Measurements from ENCODE around the gene PATJ. TPM values are rescaled to one million over a fixed set of nuclear protein-coding genes. Genes with fewer than 3 reads are reported as not detected.
"Not testable (repeated sequence)": the region's sequence is repeated elsewhere in the genome, so short reads cannot be mapped to it uniquely, and the experiment has no call there.

Gene PATJ
- total and polyA plus RNA-seq, 7 donors = 2.0 to 49.9 (median 17.1) TPM

- ATAC-seq = no peak
- WGBS, 3 donors = 80 to 92% (median 89%) methylated on average over 3 of the region's 3 CpGs
- Histone ChIP-seq H3K4me1 (peaks cover 5% of the 10 kb centered on the region), H3K9me3 (no peaks in the 10 kb centered on the region), H3K27ac (no peak overlapping the region), H3K27me3 (ENCODE audit: insufficient read depth in 3 of 3, low read length in 2 of 3) (no peaks in the 10 kb centered on the region), H3K36me3 (ENCODE audit: insufficient read depth in 1 of 2, low read depth in 1 of 2) (no peaks in the 10 kb centered on the region), H3K4me3 (no peak overlapping the region)
- DNase-seq = no peak
- TF ChIP-seq, protein P1, sequence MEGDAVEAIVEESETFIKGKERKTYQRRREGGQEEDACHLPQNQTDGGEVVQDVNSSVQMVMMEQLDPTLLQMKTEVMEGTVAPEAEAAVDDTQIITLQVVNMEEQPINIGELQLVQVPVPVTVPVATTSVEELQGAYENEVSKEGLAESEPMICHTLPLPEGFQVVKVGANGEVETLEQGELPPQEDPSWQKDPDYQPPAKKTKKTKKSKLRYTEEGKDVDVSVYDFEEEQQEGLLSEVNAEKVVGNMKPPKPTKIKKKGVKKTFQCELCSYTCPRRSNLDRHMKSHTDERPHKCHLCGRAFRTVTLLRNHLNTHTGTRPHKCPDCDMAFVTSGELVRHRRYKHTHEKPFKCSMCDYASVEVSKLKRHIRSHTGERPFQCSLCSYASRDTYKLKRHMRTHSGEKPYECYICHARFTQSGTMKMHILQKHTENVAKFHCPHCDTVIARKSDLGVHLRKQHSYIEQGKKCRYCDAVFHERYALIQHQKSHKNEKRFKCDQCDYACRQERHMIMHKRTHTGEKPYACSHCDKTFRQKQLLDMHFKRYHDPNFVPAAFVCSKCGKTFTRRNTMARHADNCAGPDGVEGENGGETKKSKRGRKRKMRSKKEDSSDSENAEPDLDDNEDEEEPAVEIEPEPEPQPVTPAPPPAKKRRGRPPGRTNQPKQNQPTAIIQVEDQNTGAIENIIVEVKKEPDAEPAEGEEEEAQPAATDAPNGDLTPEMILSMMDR (IDR thresholded peaks at IDR 0.05) = no peak
- intact Hi-C loops (cut with DNase I) = no loop called here
Observed at GRCh38 chr1:61961009-61961408, 218.7 kb downstream of the PATJ start.

DNA sequence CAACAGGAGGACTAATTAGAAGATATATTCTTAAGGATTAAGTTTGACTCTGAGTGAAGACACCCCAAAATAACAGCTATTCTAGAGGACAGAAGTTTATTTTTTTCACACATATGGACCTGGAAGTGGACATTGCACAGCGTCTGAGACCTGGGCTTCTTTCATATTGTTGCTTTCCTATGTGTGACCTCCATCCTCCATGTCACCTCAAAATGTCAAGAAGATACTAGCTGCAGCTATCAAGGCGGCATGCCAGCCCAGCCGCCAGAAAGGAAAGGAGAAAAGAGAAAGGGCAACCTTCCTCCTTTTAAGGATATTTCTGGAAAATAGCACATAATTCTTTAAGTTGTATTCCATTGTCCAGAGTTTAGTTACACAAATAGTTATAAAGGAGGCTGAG, 220.4 kb downstream of the PATJ start:
- WGBS, 3 donors = 90 to 94% (median 93%) methylated on average over 3 of the region's 3 CpGs
- ATAC-seq = no peak

DNA sequence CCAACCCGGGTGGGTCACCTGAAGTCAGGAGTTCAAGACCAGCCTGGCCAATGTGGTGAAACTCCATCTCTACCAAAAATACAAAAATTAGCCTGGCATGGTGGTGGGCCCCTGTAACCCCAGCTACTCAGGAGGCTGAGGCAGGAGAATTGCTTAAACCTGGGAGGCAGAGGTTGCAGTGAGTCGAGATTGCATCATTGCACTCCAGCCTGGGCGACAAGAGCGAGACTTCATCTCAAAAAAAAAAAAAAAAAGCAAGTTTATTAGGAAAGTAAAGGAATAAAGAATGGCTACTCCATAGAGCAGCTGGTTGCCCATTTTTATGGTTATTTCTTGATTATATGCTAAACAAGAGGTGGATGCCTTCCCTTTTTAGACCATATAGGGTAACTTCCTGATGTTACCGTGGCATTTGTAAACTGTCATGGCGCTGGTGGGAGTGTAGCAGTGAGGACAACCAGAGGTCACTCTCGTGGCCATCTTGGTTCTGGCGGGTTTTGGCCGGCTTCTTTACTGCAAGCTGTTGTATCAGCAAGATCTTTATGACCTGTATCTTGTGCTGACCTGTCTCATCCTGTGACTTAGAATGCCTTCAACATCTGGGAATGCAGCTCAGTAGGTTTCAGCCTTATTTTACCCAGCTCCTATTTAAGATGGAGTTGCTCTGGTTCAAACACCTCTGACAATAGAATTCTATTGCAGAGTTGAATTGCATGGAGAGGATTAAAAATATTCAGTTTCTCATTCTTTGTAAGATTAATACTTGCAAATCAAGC, 224.4 kb downstream of the PATJ start:
- H3K9me3 ChIP-seq; intact Hi-C loops (cut with DNase I); H3K27me3 ChIP-seq (ENCODE audit: insufficient read depth in 3 of 3, low read length in 2 of 3); DNase-seq; H3K4me3 ChIP-seq; H3K27ac ChIP-seq; H3K36me3 ChIP-seq (ENCODE audit: insufficient read depth in 1 of 2, low read depth in 1 of 2); ATAC-seq; H3K4me1 ChIP-seq: not testable (repeated sequence)
- WGBS, 3 donors = 91 to 94% (median 91%) methylated on average over 9 of the region's 9 CpGs

More for the DNA sequence above, 220.4 kb downstream of the PATJ start:
- intact Hi-C loops (cut with DNase I) = no loop called here
- TF ChIP-seq, protein P1 (IDR thresholded peaks at IDR 0.05) = no peak
- H3K9me3 ChIP-seq = no peaks in the 10 kb centered on the region
- DNase-seq = no peak
- no peaks in the 10 kb centered on the region for H3K27me3 ChIP-seq (ENCODE audit: insufficient read depth in 3 of 3, low read length in 2 of 3)
- no peaks in the 10 kb centered on the region for H3K4me1 ChIP-seq
- H3K27ac ChIP-seq = no peak overlapping the region
- no peak overlapping the region for H3K4me3 ChIP-seq
- H3K36me3 ChIP-seq (ENCODE audit: insufficient read depth in 1 of 2, low read depth in 1 of 2) = no peaks in the 10 kb centered on the region

GRCh38 chr1:61967750-61968149, 225.5 kb downstream of the PATJ start:
- H3K36me3 ChIP-seq (ENCODE audit: insufficient read depth in 1 of 2, low read depth in 1 of 2) = no peaks in the 10 kb centered on the region
- no peaks in the 10 kb centered on the region for H3K4me1 ChIP-seq
- H3K9me3 ChIP-seq = no peaks in the 10 kb centered on the region
- TF ChIP-seq, protein P1 (IDR thresholded peaks at IDR 0.05) = no peak
- ATAC-seq (no peak), DNase-seq (no peak)
- 37 to 60% (median 43%) methylated on average over 3 of the region's 3 CpGs for WGBS, 3 donors
- H3K27me3 ChIP-seq (ENCODE audit: insufficient read depth in 3 of 3, low read length in 2 of 3) = no peaks in the 10 kb centered on the region
- no peak overlapping the region for H3K4me3 ChIP-seq
- intact Hi-C loops (cut with DNase I) = no loop called here
- H3K27ac ChIP-seq = no peak overlapping the region

GRCh38 chr1:61968869-61969268, 226.6 kb downstream of the PATJ start:
- no peak overlapping the region for H3K27ac ChIP-seq
- H3K4me1 ChIP-seq = no peaks in the 10 kb centered on the region
- DNase-seq = no peak
- ATAC-seq = no peak
- intact Hi-C loops (cut with DNase I) = no loop called here
- TF ChIP-seq, protein P1 (IDR thresholded peaks at IDR 0.05) = no peak
- no peaks in the 10 kb centered on the region for H3K36me3 ChIP-seq (ENCODE audit: insufficient read depth in 1 of 2, low read depth in 1 of 2)
- H3K27me3 ChIP-seq (ENCODE audit: insufficient read depth in 3 of 3, low read length in 2 of 3) = no peaks in the 10 kb centered on the region
- 97 to 100% (median 98%) methylated on average over 1 of the region's 1 CpG for WGBS, 3 donors
- no peak overlapping the region for H3K4me3 ChIP-seq
- H3K9me3 ChIP-seq = no peaks in the 10 kb centered on the region

Data from psoas muscle (tissue), 8 donors.